A549 (cell line): ENCODE results near the gene DPM3. TPM values are rescaled to one million over a fixed set of nuclear protein-coding genes. Genes with fewer than 3 reads are reported as not detected.

Source experiments
- ATAC-seq, 2 experiments: fragments of 200-7000 bp in 1 of 2; fragments of >200 bp in 1 of 2; cut with Nextera tagmentation in 1 of 2; cut with Tn5 transposase in 1 of 2; 3 replicates each; pipeline versions ENCODE4 v1.8.0 to v1.9.1; 2018 to 2020; ENCODE audit warnings: mild to moderate bottlenecking in 1 of 2, moderate library complexity in 1 of 2
- CTCF ChIA-PET: fragments of 300-600 bp; sonication (Branson Sonifier 250); formaldehyde crosslinking; extraction: SDS; loops from one replicate; lab custom pipeline; 2021; ENCODE audit warnings: antibody characterized with exemption, inconsistent platforms; lab: Yijun Ruan, JAX
- POLR2A ChIA-PET: fragments of 350-600 bp; formaldehyde crosslinking; extraction: SDS; loops from one replicate; lab custom pipeline; 2021; ENCODE audit warnings: antibody characterized with exemption, inconsistent platforms; lab: Yijun Ruan, JAX
- DNase-seq, 2 experiments: peaks; one replicate each; pipeline versions ENCODE4 v3.0.0 to v3.0.0-alpha.2; 2011 to 2016; ENCODE audit warnings: low read depth in 1 of 2, low spot score in 1 of 2
- FAIRE-seq: peaks from 2 replicates; lab custom pipeline; 2011; peaks lifted over from hg19 to GRCh38; lab: Jason Lieb, UNC
- H3K27ac ChIP-seq, 2 experiments: fragments of >200 bp; sonication (Bioruptor Twin); formaldehyde crosslinking; 3 replicates each; pipeline ENCODE4 v1.5.1; 2016 to 2017
- H3K4me1 ChIP-seq: fragments of >200 bp; sonication (Bioruptor Twin); formaldehyde crosslinking; 3 replicates; pipeline ENCODE4 v1.6.1; 2016
- H3K4me2 ChIP-seq: fragments of >200 bp; sonication (Bioruptor Twin); formaldehyde crosslinking; 3 replicates; pipeline ENCODE4 v1.6.1; 2016
- H3K4me3 ChIP-seq: fragments of >200 bp; sonication (Bioruptor Twin); formaldehyde crosslinking; 3 replicates; pipeline ENCODE4 v1.5.1; 2016
- H3K9me3 ChIP-seq: fragments of >200 bp; sonication (Bioruptor Twin); formaldehyde crosslinking; 3 replicates; pipeline ENCODE4 v1.6.1; 2016
- CBX2 ChIP-seq: fragments of 200-600 bp; sonication (generic); IDR thresholded peaks from 2 replicates; pipeline ENCODE4 v1.6.1; 2016; ENCODE audit warnings: low read depth, mild to moderate bottlenecking, borderline replicate concordance
- CBX8 ChIP-seq: fragments of 200-600 bp; sonication (generic); IDR thresholded peaks from 2 replicates; pipeline ENCODE4 v1.6.1; 2016
- CEBPB ChIP-seq, 2 experiments: fragments of >200 bp in 1 of 2; sonication (Bioruptor Twin) in 1 of 2; formaldehyde crosslinking in 1 of 2; IDR thresholded peaks; 2 replicates each; pipeline ENCODE4 v1.6.1; 2012 to 2016
- CHD2 ChIP-seq: fragments of 150-350 bp; IDR thresholded peaks from 2 replicates; pipeline ENCODE4 v1.6.1; 2014; ENCODE audit warnings: low read length; ENCODE audit not compliant: partially characterized antibody
- EHF ChIP-seq: fragments of 250-450 bp; sonication (Bioruptor Pico); IDR thresholded peaks from 2 replicates; pipeline ENCODE4 v1.5.0; 2020; ENCODE audit warnings: mild to moderate bottlenecking
- ELK1 ChIP-seq: fragments of 150-350 bp; IDR thresholded peaks from 2 replicates; pipeline ENCODE4 v1.6.1; 2014; ENCODE audit warnings: low read depth, mild to moderate bottlenecking, low read length
- EP300 ChIP-seq, 2 experiments: fragments of >200 bp; sonication (Bioruptor Twin); formaldehyde crosslinking; IDR thresholded peaks; 2 replicates in 1 of 2; 3 replicates in 1 of 2; pipeline ENCODE4 v1.6.1; 2016 to 2017
- FOSB ChIP-seq: fragments of 250-450 bp; sonication (Bioruptor Pico); IDR thresholded peaks from 2 replicates; pipeline ENCODE4 v1.5.0; 2020; ENCODE audit warnings: mild to moderate bottlenecking, moderate library complexity
- HEYL ChIP-seq: fragments of 250-450 bp; sonication (Bioruptor Pico); IDR thresholded peaks from 2 replicates; pipeline ENCODE4 v1.8.0; 2021; ENCODE audit warnings: mild to moderate bottlenecking, moderate library complexity
- HOXA7 ChIP-seq: fragments of 250-450 bp; sonication (Bioruptor Pico); IDR thresholded peaks from 2 replicates; pipeline ENCODE4 v1.5.0; 2020; ENCODE audit warnings: mild to moderate bottlenecking, moderate library complexity
- HOXB13 ChIP-seq: fragments of 250-450 bp; sonication (Bioruptor Pico); IDR thresholded peaks from 2 replicates; pipeline ENCODE4 v1.5.0; 2020; ENCODE audit warnings: low read depth, mild to moderate bottlenecking, moderate library complexity
- HOXB5 ChIP-seq: fragments of 250-450 bp; sonication (Bioruptor Pico); IDR thresholded peaks from 2 replicates; pipeline ENCODE4 v1.5.0; 2020; ENCODE audit warnings: mild to moderate bottlenecking, moderate library complexity
- JUNB ChIP-seq: fragments of >200 bp; sonication (Bioruptor Twin); formaldehyde crosslinking; IDR thresholded peaks from 2 replicates; pipeline ENCODE4 v1.6.1; 2016
- KDM5A ChIP-seq: fragments of 200-600 bp; sonication (generic); IDR thresholded peaks from 2 replicates; pipeline ENCODE4 v1.6.1; 2016; ENCODE audit warnings: antibody characterized with exemption, mild to moderate bottlenecking
- MAZ ChIP-seq: fragments of 150-350 bp; IDR thresholded peaks from 2 replicates; pipeline ENCODE4 v1.6.1; 2014; ENCODE audit warnings: antibody characterized with exemption, low read depth, low read length, borderline replicate concordance
- MYC ChIP-seq: IDR thresholded peaks from 2 replicates; pipeline ENCODE4 v1.6.1; 2012; ENCODE audit warnings: mild to moderate bottlenecking, inconsistent platforms, low read length, improper control_type of control experiment, borderline replicate concordance
- POLR2AphosphoS2 ChIP-seq: conservative IDR thresholded peaks from 2 replicates; pipeline ENCODE4 v1.6.1; 2012; ENCODE audit warnings: low read length, improper control_type of control experiment, inconsistent platforms
- RARB ChIP-seq: fragments of 250-450 bp; sonication (Bioruptor Pico); IDR thresholded peaks from 2 replicates; pipeline ENCODE4 v1.8.0; 2021; ENCODE audit warnings: mild to moderate bottlenecking, moderate library complexity
- SMC3 ChIP-seq: fragments of >200 bp; sonication (Bioruptor Twin); formaldehyde crosslinking; IDR thresholded peaks from 3 replicates; pipeline ENCODE4 v1.6.1; 2018; ENCODE audit warnings: inconsistent platforms
- TFCP2L1 ChIP-seq: fragments of 250-450 bp; sonication (Bioruptor Pico); IDR thresholded peaks from 2 replicates; pipeline ENCODE4 v1.5.0; 2021; ENCODE audit warnings: mild to moderate bottlenecking
- TP53 ChIP-seq: fragments of 250-450 bp; sonication (Bioruptor Pico); IDR thresholded peaks from 2 replicates; pipeline ENCODE4 v1.5.0; 2021; ENCODE audit warnings: mild to moderate bottlenecking, moderate library complexity
- ZC3H11A ChIP-seq: fragments of 450-650 bp; IDR thresholded peaks from 2 replicates; pipeline ENCODE4 v1.6.1; 2014; ENCODE audit warnings: antibody characterized with exemption, mild to moderate bottlenecking
- ZFP36 ChIP-seq: fragments of 450-650 bp; IDR thresholded peaks from 2 replicates; pipeline ENCODE4 v1.6.1; 2014; ENCODE audit warnings: borderline replicate concordance; ENCODE audit not compliant: partially characterized antibody
- ZNF302 ChIP-seq: fragments of 250-450 bp; sonication (Bioruptor Pico); IDR thresholded peaks from 2 replicates; pipeline ENCODE4 v1.9.0; 2021; ENCODE audit warnings: inconsistent platforms, mild to moderate bottlenecking, moderate library complexity
- ZSCAN20 ChIP-seq: fragments of 250-450 bp; sonication (Bioruptor Pico); IDR thresholded peaks from 2 replicates; pipeline ENCODE4 v1.8.0; 2022; ENCODE audit warnings: mild to moderate bottlenecking, moderate library complexity
- WGBS: methylation state at CpG from one replicate; pipeline ENCODE4 v1.1.6; 2017; ENCODE audit errors: missing lambda C conversion rate; 5-methylcytosine and 5-hydroxymethylcytosine counted together
- polyA plus RNA-seq, 4 experiments: library from polyadenylated mRNA; depleted of rRNA in 3 of 4; stranded (reverse); fragments of >200 nt; fragmentation: RNase III in 1 of 4; extraction: RNeasy Plus Mini Kit Qiagen cat#74134 plus additional on column Dnase treatment in 1 of 4; gene quantifications; 2 replicates in 3 of 4; 3 replicates in 1 of 4; pipeline ENCODE4 v1.2.3, GENCODE V29; 2011 to 2017
- TF ChIP-seq, protein P1 (sequence below): fragments of 250-450 bp; sonication (Bioruptor Pico); IDR thresholded peaks from 2 replicates; pipeline ENCODE4 v1.5.0; 2020; ENCODE audit warnings: low read depth, mild to moderate bottlenecking, moderate library complexity
- TF ChIP-seq, protein P2 (sequence below): IDR thresholded peaks from 2 replicates; pipeline ENCODE4 v1.6.1; 2012
- TF ChIP-seq, protein P3 (sequence below): fragments of >200 bp; sonication (Bioruptor Twin); formaldehyde crosslinking; IDR thresholded peaks from 3 replicates; pipeline ENCODE4 v1.5.1; 2016
- TF ChIP-seq, protein P4 (sequence below): fragments of >200 bp; sonication (Bioruptor Twin); formaldehyde crosslinking; IDR thresholded peaks from 3 replicates; pipeline ENCODE4 v1.6.1; 2016
- TF ChIP-seq, protein P5 (sequence below): fragments of >200 bp; sonication (Bioruptor Twin); formaldehyde crosslinking; IDR thresholded peaks from 2 replicates; pipeline ENCODE4 v1.6.1; 2016
- TF ChIP-seq, protein P6 (sequence below): fragments of 450-650 bp; IDR thresholded peaks from 2 replicates; pipeline ENCODE4 v1.6.1; 2014; ENCODE audit warnings: antibody characterized with exemption
- TF ChIP-seq, protein P7 (sequence below): fragments of 250-450 bp; sonication (Bioruptor Pico); IDR thresholded peaks from 2 replicates; pipeline ENCODE4 v1.5.0; 2021; ENCODE audit warnings: mild to moderate bottlenecking, moderate library complexity, borderline replicate concordance

DPM3 gene
- polyA plus RNA-seq, 2 of the 4 experiments (the other 2 are of a cell fraction), result 22.8 to 80.3 TPM

DNA sequence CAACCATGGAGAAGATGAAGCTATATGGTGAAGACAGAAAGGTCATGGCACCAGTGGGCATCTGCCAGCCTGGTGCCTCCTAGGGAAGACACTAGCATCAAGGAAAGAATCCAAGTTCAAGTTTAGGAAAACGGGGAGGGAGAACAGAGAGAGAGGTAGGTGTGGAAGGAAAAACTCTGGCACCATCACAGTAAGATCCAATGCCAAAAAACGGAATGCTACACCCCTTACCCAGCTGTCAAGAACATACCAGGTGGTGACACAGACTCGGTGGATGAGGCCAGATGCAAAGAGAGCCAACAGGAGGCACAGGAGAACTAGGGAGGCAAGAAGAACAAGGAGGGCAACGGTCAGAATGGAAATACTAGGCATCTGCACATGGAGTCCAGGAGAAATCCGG lies 29.2 kb upstream of the DPM3 start:
- peaks cover 16% of the 10 kb centered on the region for H3K4me1 ChIP-seq
- FAIRE-seq, result no peak

GRCh38 chr1:155168456-155169210 lies 28.3 kb upstream of the DPM3 start:
- peaks cover 12% of the 10 kb centered on the region for H3K4me1 ChIP-seq
- H3K4me3 ChIP-seq, result no peak overlapping the region
- ChIA-PET CTCF (interaction anchor here (0.9 to 15.2 kb wide), 26 partner anchors 9 to 260 kb away, joined by 3 to 384 read pairs (median 8); partner anchors contain the start of genes EFNA1, EFNA4, SLC50A1 and THBS3), POLR2A (interaction anchor here (0.5 to 1.5 kb wide), 3 partner anchors 56 to 84 kb away, joined by 3 to 6 read pairs (median 5); no protein-coding TSS in a partner anchor)
- no peak overlapping the region for H3K27ac ChIP-seq
- ATAC-seq (no peak), FAIRE-seq (no peak), DNase-seq (no peak)
- H3K4me2 ChIP-seq, result no peak overlapping the region
- 86% methylated on average over 10 of the region's 10 CpGs for whole genome bisulfite sequencing
- no peaks in the 10 kb centered on the region for H3K9me3 ChIP-seq
- TF ChIP-seq EP300 (IDR thresholded peaks at IDR 0.05), result no peak
- TF ChIP-seq HEYL (CRISPR knock-in tag), result no peak
- TF ChIP-seq, protein P1, sequence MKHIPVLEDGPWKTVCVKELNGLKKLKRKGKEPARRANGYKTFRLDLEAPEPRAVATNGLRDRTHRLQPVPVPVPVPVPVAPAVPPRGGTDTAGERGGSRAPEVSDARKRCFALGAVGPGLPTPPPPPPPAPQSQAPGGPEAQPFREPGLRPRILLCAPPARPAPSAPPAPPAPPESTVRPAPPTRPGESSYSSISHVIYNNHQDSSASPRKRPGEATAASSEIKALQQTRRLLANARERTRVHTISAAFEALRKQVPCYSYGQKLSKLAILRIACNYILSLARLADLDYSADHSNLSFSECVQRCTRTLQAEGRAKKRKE (CRISPR knock-in tag), result no peak
- TF ChIP-seq, protein P2, sequence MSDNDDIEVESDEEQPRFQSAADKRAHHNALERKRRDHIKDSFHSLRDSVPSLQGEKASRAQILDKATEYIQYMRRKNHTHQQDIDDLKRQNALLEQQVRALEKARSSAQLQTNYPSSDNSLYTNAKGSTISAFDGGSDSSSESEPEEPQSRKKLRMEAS, result no peak
- no peak for TF ChIP-seq MAZ
- TF ChIP-seq, protein P3, sequence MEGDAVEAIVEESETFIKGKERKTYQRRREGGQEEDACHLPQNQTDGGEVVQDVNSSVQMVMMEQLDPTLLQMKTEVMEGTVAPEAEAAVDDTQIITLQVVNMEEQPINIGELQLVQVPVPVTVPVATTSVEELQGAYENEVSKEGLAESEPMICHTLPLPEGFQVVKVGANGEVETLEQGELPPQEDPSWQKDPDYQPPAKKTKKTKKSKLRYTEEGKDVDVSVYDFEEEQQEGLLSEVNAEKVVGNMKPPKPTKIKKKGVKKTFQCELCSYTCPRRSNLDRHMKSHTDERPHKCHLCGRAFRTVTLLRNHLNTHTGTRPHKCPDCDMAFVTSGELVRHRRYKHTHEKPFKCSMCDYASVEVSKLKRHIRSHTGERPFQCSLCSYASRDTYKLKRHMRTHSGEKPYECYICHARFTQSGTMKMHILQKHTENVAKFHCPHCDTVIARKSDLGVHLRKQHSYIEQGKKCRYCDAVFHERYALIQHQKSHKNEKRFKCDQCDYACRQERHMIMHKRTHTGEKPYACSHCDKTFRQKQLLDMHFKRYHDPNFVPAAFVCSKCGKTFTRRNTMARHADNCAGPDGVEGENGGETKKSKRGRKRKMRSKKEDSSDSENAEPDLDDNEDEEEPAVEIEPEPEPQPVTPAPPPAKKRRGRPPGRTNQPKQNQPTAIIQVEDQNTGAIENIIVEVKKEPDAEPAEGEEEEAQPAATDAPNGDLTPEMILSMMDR, result no peak
- TF ChIP-seq TP53 (CRISPR knock-in tag), result no peak
- no peak for TF ChIP-seq CEBPB (IDR thresholded peaks at IDR 0.05)
- TF ChIP-seq EHF (CRISPR knock-in tag), result no peak
- no peak for TF ChIP-seq JUNB
- TF ChIP-seq CBX8, result no peak
- TF ChIP-seq CHD2, result no peak
- no peak for TF ChIP-seq ZC3H11A
- no peak for TF ChIP-seq MYC

More for the DNA sequence above, 29.2 kb upstream of the DPM3 start:
- ATAC-seq, result no peak
- Histone ChIP-seq H3K9me3 (no peaks in the 10 kb centered on the region), H3K4me3 (no peak overlapping the region), H3K27ac (no peak overlapping the region), H3K4me2 (no peak overlapping the region)
- 59% methylated on average over 5 of the region's 5 CpGs for WGBS
- CTCF ChIA-PET, result interaction anchor here (1.2 to 15.2 kb wide), 13 partner anchors 15 to 152 kb away, joined by 3 to 384 read pairs (median 61); partner anchors contain the start of genes EFNA1, SLC50A1 and THBS3
- DNase-seq, result no peak
- TF ChIP-seq RARB (CRISPR knock-in tag), result no peak
- TF ChIP-seq, protein P4, sequence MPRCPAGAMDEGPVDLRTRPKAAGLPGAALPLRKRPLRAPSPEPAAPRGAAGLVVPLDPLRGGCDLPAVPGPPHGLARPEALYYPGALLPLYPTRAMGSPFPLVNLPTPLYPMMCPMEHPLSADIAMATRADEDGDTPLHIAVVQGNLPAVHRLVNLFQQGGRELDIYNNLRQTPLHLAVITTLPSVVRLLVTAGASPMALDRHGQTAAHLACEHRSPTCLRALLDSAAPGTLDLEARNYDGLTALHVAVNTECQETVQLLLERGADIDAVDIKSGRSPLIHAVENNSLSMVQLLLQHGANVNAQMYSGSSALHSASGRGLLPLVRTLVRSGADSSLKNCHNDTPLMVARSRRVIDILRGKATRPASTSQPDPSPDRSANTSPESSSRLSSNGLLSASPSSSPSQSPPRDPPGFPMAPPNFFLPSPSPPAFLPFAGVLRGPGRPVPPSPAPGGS, result no peak
- TF ChIP-seq ZSCAN20 (CRISPR knock-in tag), result no peak
- TF ChIP-seq, protein P5, sequence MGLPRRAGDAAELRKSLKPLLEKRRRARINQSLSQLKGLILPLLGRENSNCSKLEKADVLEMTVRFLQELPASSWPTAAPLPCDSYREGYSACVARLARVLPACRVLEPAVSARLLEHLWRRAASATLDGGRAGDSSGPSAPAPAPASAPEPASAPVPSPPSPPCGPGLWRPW, result no peak
- no peak for TF ChIP-seq SMC3
- no peak for TF ChIP-seq HOXB13 (CRISPR knock-in tag)
- no peak for TF ChIP-seq ZFP36
- no peak for TF ChIP-seq EHF (CRISPR knock-in tag)
- TF ChIP-seq, protein P6, sequence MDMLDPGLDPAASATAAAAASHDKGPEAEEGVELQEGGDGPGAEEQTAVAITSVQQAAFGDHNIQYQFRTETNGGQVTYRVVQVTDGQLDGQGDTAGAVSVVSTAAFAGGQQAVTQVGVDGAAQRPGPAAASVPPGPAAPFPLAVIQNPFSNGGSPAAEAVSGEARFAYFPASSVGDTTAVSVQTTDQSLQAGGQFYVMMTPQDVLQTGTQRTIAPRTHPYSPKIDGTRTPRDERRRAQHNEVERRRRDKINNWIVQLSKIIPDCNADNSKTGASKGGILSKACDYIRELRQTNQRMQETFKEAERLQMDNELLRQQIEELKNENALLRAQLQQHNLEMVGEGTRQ, result no peak
- no peak for TF ChIP-seq KDM5A
- TF ChIP-seq HOXB5 (CRISPR knock-in tag), result no peak
- no peak for TF ChIP-seq FOSB (CRISPR knock-in tag)
- no peak for TF ChIP-seq ZNF302 (CRISPR knock-in tag)
- TF ChIP-seq CEBPB (IDR thresholded peaks at IDR 0.05), result no peak
- TF ChIP-seq, protein P7, sequence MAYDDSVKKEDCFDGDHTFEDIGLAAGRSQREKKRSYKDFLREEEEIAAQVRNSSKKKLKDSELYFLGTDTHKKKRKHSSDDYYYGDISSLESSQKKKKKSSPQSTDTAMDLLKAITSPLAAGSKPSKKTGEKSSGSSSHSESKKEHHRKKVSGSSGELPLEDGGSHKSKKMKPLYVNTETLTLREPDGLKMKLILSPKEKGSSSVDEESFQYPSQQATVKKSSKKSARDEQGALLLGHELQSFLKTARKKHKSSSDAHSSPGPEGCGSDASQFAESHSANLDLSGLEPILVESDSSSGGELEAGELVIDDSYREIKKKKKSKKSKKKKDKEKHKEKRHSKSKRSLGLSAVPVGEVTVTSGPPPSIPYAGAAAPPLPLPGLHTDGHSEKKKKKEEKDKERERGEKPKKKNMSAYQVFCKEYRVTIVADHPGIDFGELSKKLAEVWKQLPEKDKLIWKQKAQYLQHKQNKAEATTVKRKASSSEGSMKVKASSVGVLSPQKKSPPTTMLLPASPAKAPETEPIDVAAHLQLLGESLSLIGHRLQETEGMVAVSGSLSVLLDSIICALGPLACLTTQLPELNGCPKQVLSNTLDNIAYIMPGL (CRISPR knock-in tag), result no peak
- no peak for TF ChIP-seq ELK1
- TF ChIP-seq POLR2AphosphoS2, result no peak
- no peak for TF ChIP-seq TFCP2L1 (CRISPR knock-in tag)
- TF ChIP-seq HOXA7 (CRISPR knock-in tag), result no peak
- no peak for TF ChIP-seq CBX2
- POLR2A ChIA-PET, result no interaction called here
